ENCODE measurements around the gene TNFRSF4.

TNFRSF4 gene

DNA sequence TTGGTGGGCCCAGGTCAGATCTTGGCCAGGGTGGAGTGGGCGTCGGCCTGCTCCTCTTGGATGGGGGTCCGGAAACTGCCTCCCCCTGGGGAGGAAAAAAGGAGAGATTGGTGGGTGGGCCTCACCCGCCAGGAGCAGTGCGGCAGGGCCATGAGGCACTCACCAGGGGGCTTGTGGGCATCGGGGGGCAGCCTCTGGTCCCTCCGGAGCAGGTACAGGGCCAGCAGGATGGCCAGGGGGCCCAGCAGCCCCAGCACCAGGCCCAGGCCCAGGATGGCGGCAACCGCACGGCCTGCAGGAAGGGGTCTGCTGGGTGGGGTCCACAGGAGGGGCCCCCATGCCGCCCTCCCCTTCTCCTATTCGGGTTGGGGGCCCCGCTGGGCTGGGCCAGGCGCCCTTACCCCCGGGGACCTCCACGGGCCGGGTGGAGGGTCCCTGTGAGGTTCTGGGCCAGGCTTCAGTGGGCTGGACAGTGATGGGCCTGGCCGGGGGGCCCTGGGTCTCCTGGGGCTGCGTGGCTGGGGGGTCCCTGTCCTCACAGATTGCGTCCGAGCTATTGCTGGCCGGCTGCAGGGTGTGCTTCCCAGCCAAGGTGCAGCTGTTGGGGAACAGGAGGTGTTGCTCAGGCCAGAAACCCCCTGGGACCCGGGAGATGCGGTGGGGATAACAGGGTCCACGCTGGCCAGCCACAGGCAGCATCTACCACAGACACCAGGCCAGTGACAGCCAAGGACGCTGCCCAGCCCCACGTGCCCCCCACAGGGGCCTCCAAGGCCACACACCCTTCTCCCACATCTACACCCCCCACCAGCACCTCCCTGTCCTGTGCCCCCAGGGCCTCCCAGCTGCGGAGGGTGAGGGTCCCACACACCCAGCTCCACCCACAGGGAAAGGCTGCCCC lies 2.2 kb downstream of the TNFRSF4 start:
- no peak for TF ChIP-seq SPI1 (IDR thresholded peaks at IDR 0.05; ENCODE audit: borderline replicate concordance, low read depth)
- TF ChIP-seq, protein P1, sequence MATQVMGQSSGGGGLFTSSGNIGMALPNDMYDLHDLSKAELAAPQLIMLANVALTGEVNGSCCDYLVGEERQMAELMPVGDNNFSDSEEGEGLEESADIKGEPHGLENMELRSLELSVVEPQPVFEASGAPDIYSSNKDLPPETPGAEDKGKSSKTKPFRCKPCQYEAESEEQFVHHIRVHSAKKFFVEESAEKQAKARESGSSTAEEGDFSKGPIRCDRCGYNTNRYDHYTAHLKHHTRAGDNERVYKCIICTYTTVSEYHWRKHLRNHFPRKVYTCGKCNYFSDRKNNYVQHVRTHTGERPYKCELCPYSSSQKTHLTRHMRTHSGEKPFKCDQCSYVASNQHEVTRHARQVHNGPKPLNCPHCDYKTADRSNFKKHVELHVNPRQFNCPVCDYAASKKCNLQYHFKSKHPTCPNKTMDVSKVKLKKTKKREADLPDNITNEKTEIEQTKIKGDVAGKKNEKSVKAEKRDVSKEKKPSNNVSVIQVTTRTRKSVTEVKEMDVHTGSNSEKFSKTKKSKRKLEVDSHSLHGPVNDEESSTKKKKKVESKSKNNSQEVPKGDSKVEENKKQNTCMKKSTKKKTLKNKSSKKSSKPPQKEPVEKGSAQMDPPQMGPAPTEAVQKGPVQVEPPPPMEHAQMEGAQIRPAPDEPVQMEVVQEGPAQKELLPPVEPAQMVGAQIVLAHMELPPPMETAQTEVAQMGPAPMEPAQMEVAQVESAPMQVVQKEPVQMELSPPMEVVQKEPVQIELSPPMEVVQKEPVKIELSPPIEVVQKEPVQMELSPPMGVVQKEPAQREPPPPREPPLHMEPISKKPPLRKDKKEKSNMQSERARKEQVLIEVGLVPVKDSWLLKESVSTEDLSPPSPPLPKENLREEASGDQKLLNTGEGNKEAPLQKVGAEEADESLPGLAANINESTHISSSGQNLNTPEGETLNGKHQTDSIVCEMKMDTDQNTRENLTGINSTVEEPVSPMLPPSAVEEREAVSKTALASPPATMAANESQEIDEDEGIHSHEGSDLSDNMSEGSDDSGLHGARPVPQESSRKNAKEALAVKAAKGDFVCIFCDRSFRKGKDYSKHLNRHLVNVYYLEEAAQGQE (IDR thresholded peaks at IDR 0.05; ENCODE audit: insufficient replicate concordance, low read depth) = no peak
- TF ChIP-seq, protein P2, sequence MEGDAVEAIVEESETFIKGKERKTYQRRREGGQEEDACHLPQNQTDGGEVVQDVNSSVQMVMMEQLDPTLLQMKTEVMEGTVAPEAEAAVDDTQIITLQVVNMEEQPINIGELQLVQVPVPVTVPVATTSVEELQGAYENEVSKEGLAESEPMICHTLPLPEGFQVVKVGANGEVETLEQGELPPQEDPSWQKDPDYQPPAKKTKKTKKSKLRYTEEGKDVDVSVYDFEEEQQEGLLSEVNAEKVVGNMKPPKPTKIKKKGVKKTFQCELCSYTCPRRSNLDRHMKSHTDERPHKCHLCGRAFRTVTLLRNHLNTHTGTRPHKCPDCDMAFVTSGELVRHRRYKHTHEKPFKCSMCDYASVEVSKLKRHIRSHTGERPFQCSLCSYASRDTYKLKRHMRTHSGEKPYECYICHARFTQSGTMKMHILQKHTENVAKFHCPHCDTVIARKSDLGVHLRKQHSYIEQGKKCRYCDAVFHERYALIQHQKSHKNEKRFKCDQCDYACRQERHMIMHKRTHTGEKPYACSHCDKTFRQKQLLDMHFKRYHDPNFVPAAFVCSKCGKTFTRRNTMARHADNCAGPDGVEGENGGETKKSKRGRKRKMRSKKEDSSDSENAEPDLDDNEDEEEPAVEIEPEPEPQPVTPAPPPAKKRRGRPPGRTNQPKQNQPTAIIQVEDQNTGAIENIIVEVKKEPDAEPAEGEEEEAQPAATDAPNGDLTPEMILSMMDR (IDR thresholded peaks at IDR 0.05; ENCODE audit: insufficient read depth, low read length) = no peak
- TF ChIP-seq GABPA (IDR thresholded peaks at IDR 0.05; ENCODE audit: low read depth) = no peak
- TF ChIP-seq POLR2AphosphoS5 (IDR thresholded peaks at IDR 0.05; ENCODE audit: low read depth) = no peak

DNA sequence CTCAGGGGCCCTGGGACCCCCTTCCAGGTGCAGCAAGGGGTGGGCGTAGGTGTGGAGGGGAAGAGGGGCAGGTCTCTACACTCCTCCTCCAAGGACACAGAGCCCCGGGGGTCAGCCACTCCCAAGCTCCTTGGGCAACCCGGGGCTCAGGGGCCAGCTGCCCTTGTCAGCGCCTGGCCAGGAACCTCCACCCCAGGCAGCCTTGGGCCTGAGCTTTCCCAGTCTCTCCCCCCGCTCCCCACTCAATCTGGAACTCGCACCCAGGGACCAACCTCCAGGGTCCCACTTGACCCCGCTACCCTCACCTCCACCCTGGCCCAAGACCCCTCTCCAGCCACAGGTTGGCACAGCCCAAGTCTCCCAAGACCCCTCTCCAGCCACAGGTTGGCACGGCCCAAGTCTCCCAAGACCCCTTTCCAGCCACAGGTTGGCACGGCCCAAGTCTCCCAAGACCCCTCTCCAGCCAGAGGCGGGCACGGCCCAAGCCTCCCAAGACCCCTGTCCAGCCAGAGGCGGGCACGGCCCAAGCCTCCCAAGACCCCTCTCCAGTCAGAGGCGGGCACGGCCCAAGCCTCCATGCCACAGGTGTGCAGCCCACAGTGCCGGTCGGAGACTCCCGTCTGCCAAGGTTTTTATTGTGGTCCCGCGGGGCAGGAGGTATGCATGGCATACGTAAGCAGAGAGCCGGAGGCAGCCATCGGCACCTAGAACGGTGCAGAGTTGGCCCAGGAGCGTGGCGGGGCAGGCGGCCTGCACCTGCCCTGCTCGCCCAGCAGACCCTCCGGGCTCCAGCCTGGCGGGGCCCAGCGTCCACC lies 3.0 kb downstream of the TNFRSF4 start:
- no peak for DNase-seq (ENCODE audit: low read depth in 1 of 2, low spot score in 1 of 2)
- no peak overlapping the region for H3K4me3 ChIP-seq (replicated peaks; ENCODE audit: insufficient read depth, low read length)
- H3K27me3 ChIP-seq (ENCODE audit: insufficient read depth, poor library complexity, severe bottlenecking) = peaks cover 23% of the 10 kb centered on the region
- no peak for TF ChIP-seq POLR2AphosphoS5 (IDR thresholded peaks at IDR 0.05; ENCODE audit: low read depth)
- TF ChIP-seq SPI1 (IDR thresholded peaks at IDR 0.05; ENCODE audit: borderline replicate concordance, low read depth) = no peak
- TF ChIP-seq GABPA (IDR thresholded peaks at IDR 0.05; ENCODE audit: low read depth) = no peak
- TF ChIP-seq, protein P1 (IDR thresholded peaks at IDR 0.05; ENCODE audit: insufficient replicate concordance, low read depth) = no peak
- TF ChIP-seq, protein P2 (IDR thresholded peaks at IDR 0.05; ENCODE audit: insufficient read depth, low read length) = no peak
- no peak overlapping the region for H3K27ac ChIP-seq (replicated peaks)

More for the DNA sequence above, 2.2 kb downstream of the TNFRSF4 start:
- Histone ChIP-seq H3K4me3 (replicated peaks; ENCODE audit: insufficient read depth, low read length) (no peak overlapping the region), H3K27ac (replicated peaks) (no peak overlapping the region), H3K27me3 (ENCODE audit: insufficient read depth, poor library complexity, severe bottlenecking) (peaks cover 15% of the 10 kb centered on the region)
- no peak for DNase-seq (ENCODE audit: low read depth in 1 of 2, low spot score in 1 of 2)

DNA sequence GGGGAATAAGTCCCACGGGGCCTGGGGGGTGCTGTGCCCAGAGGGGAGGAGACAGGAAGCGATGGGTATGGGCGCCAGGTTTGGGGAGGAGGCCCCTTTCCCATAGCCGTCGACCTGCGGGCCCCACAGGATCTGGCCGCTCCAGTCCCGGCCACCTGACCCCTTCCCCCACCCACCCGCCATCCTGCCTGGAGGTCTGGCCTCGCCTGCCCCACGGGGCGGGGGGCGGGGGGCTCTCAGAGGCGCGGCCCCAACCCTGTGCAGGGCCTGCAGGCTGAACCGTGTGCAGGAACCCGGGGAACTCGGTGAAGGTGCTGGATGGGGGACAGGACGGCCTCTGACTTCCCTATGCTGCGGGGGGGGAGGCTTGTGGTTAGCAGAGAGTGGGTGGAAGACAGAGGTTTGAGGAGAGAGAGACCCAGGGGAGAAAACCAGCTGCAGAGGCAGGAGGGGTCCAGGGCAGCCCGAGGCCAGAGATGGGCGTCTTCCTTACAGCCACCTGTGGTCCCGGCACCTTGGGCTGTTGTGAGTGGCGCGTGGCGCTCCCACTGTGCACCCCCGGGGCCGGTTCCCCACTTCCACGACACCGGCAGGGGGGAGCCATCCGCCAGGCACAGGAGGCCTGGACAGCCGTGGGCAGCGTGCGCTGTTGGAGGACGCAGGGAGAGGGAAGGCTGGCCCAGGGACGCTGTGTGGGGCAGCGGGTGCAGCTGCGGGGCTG lies 5.1 kb downstream of the TNFRSF4 start:
- peak in 1 of 2 experiments; percentile 79 for DNase-seq (ENCODE audit: low read depth in 1 of 2, low spot score in 1 of 2)
- Histone ChIP-seq H3K27ac (replicated peaks) (no peak overlapping the region), H3K27me3 (ENCODE audit: insufficient read depth, poor library complexity, severe bottlenecking) (peaks cover 36% of the 10 kb centered on the region), H3K4me3 (replicated peaks; ENCODE audit: insufficient read depth, low read length) (no peak overlapping the region)
- peak; percentile 63; the same call in 1 of the 2 replicates for TF ChIP-seq POLR2AphosphoS5 (IDR thresholded peaks at IDR 0.05; ENCODE audit: low read depth)
- TF ChIP-seq GABPA (IDR thresholded peaks at IDR 0.05; ENCODE audit: low read depth) = no peak
- TF ChIP-seq SPI1 (IDR thresholded peaks at IDR 0.05; ENCODE audit: borderline replicate concordance, low read depth) = peak; percentile 68
- TF ChIP-seq, protein P2 (IDR thresholded peaks at IDR 0.05; ENCODE audit: insufficient read depth, low read length) = no peak

All from HL-60 (cell line).